Measurements from ENCODE around the gene PRG2. TPM values are rescaled to one million over a fixed set of nuclear protein-coding genes. Genes with fewer than 3 reads are reported as not detected.
A peak's percentile ranks its signal among the peaks of the same experiment; 100 is the strongest.

Gene PRG2, protein sequence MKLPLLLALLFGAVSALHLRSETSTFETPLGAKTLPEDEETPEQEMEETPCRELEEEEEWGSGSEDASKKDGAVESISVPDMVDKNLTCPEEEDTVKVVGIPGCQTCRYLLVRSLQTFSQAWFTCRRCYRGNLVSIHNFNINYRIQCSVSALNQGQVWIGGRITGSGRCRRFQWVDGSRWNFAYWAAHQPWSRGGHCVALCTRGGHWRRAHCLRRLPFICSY
- total RNA-seq, result not detected

DNA sequence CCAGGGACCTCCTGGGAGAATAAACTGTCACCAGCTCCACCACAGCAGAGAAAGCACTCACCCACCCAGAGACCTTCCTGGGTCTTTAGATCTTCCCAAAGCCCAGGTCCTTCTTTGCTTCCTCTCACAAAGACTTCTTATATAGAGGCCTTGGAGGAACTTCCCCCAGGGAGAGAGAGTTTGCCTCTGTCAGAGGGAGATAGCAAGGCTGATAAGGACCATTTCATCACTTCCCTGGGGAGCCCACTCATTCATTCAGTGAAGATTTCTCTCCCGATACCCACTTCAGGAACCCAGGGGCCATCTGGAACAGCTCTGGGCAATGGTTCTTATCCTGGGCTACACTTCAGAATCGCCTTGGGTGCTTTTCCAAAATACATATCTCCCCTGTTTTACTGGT, at the start of gene PRG2:
TSS of gene PRG2 (minus strand) at position 116 of the 400 bp plus-strand sequence. CDS start 706 bp downstream, outside the sequence.
- no peak for DNase-seq

DNA sequence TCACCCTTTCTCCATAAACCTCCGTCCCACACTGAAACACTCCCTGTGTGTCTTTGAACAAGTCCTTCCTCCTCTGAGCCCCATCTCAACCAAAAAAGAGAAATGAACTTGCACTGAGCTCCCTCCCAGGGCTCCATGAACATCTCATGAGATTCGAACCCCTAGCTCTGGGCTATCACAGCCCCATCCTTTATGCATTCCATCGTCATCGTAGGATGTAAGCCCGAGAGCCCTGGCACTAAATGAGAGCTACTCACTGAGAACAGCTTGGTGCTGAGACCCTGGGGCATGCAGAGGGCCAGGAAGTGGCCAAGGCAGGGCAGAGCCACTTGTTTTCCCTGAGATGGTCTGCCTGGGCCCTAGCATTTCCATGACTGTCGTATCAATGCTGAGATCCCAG, 49.3 kb upstream of the PRG2 start:
- no peak for DNase-seq

DNA sequence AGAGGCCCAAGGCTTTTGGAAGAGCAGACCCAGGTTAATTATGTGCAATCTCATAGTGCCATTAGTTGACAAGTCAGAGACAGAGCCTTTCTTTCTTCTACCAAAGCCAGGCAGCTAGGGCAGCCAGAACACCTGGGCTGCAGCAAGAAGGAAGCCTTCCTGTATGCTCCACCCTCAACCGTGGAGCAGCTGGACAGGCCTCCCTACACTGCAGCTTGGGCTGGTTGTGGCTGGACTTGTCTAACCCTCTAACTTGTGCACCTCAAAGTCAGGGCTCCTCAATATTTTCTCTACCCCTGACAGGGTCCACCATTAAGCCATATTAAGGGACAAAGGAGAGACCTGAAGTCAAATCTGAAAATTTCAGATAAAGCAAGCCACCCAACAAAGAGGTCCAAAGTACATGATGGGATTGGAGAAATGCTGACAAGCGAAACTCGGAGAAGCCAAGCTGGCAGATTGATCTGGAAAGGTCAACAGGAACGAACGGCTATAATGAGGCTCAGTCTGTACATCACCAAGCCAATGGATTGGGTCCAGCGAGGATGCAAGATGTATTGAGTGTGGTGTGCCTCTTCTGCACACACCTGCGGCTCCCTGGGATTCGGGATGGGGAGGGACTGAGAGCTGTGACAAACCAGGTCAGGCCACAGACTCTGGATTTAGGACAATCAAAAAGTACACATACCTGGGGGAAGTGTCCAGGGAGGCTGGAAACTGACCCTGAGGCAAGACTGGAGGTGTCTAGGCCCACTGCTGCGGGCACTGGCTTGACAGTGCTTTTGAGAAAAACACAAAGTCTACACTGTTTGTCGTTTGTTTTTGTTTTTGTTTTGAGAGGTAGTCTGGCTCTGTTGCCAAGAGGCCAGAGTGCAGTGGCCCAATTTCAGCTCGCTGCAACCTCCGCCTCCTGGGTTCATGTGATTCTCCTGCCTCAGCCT, 48.2 kb upstream of the PRG2 start:
- DNase-seq, result no peak

DNA sequence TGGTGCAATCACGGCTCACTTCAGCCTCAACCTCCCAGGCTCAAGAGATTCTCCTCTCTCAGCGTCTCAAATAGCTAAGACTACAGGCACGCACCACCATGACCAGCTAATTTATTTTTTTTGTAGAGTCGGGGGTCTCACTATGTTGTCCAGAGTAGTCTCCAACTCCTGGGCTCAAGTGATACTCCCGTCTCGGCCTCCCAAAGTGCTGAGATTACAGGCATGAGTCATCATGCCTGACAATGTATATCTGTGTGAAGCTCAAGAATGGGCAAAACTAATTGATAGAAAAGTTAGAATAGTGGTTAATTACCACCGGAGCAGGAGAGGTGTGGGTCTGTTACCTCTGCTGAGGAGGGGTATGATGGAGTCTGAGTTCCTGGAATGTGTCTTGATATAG, 45.6 kb upstream of the PRG2 start:
- no peak for DNase-seq

DNA sequence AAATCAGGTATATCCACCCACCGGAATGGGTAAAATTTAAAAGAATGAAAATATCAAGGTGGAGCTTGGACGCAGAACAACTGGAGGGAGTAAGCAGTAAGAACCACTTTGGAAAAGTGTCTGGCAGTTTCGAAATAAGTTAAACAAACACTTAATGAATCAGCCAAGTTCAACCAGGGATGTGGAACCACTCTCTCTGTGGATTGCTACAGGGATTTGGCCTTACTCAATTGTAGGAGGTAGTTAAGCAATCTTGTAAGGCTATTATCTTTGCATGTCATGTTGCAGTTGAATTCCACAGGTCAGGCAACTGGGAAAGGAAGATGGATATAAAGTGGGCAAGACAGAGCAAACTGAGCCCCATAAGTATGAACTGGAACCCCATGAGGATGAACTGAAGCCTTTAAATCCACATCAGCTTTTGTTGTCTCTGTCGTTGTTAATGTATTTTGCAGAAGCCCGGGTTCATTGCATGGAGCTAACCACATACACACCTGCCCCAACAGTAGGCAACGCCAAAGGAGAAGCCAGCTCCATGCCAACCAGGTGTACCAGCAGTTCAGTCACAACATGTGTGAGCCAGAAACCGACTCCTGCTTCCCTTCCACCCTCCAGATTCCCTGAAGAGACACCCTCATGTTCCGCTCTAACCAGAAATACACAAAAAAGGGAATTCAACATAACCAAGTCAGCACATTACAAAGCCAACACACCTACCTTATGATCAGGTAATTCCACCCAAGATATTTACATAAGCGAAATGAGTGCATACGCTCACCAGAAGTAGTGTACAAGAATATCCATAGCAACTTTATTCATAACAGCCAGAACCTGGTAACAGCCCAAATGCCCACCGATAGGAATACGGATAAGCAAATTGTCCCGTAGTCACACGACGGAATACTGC, 44.4 kb upstream of the PRG2 start:
- DNase-seq, result no peak

DNA sequence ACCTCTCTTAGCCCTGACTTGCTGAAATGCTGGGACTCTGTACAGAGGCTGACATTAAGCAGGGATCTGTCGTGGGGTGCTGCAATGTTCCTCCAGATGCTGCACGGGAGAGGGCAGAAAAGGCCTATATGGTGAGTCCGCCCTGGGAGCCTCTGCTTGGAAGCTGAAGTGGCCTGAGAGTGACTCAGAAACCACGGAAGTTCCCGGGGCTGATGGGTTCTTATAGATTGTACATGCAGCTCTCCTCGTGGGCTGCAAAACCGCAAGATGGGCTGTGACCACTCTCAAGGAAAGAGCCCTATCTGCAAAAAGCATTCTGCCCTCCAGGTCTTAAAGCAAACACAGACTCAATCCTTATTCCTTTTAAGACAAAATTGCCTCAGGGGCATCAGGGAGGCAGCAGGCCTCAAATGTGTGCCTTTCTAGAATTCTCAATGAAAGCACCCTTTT, 42.3 kb upstream of the PRG2 start:
- no peak for DNase-seq

DNA sequence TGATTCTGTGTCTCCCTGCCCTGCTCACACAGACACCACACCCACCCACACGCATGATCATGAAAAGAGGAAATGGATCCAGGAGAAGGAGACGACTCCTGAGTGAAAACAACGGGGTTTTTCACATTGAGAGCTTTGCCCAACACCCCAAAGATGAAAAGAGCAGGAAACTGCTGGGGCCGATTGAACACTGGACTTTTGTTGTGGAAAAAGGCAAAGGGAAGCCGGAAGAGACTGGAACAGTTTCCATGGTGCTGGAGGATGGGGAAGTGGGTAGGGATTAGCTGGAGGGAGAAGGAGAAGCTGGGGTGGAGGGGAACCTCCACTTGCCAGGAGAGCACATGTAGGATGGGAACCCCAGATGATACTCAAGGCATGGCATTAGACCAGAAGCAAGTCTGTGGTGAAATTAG, 41.7 kb upstream of the PRG2 start:
- DNase-seq, result no peak

DNA sequence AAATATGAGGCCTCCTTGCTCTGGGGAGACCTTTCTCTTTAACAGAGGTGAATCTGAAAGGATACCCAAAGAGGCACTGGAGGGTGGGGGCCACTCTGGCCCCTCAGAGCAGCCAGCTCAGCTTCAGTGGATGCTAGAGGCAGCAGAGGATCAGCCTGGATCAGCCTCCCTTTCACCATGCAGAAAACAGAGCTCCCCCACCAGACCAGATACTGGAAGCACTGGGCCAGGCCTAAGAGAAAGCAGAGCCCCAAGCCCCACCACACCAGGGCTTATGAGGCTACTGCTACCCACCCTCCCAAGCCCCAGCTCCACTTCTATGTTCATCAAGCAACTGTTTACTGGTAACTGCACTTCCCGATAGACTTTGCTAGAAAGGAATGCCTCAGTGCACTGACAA, 40.5 kb upstream of the PRG2 start:
- no peak for DNase-seq

DNA sequence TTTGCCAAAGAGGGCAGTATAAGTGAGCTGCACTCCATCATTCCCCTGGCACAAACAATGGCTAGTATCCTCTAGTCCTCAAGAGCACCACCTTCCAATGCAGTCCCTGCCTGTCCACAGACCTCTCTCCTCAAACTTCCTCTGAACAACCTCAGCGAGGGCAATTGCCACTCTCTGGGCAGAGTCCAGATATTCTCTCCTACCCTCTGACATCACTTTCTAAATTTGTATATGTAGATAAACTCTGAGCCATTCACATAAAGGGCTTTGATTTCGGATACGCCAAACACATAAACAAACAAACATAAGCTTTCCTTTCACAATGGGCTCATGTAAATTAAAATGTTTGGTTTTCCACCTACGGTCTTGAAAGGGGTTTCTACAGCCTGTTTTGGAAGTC, 39.5 kb upstream of the PRG2 start:
- no peak for DNase-seq

DNA sequence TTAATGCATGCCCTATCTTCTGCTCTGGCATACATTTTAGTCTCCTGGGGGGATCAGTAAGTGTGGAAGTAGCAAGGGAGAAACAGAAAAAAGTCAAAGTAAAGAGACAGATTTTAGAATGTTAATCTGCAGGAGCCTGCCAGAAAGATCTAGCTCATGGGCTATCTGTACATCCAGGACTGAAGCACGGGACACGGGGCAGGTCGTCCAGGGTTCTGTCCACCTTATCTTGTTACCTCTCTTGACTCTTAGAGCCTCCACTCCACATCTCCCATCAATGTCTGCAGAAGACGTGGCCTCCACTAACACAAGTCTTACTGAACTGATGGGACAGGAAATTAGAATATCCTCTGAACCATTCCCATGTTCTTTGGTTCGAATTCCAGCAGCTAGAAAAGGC, 38.2 kb upstream of the PRG2 start:
- no peak for DNase-seq

DNA sequence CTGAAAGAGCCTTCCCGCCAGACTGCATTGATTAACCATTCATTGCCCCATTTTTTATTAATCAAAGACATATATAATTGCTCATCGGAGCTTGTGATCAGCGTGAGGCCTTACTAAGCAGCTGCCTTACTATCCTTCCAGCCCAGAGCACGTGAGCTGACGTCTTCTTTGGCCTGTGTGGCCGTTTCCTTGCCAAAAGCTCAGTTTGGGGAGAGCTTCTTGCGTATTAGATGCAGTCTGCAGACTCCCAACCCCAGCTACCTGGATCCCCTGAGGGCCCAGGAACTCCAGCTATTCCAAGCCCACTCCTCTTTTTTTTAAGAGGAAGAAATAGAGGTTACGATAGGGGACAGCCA, 37.3 kb upstream of the PRG2 start:
- DNase-seq, result peak; percentile 78

DNA sequence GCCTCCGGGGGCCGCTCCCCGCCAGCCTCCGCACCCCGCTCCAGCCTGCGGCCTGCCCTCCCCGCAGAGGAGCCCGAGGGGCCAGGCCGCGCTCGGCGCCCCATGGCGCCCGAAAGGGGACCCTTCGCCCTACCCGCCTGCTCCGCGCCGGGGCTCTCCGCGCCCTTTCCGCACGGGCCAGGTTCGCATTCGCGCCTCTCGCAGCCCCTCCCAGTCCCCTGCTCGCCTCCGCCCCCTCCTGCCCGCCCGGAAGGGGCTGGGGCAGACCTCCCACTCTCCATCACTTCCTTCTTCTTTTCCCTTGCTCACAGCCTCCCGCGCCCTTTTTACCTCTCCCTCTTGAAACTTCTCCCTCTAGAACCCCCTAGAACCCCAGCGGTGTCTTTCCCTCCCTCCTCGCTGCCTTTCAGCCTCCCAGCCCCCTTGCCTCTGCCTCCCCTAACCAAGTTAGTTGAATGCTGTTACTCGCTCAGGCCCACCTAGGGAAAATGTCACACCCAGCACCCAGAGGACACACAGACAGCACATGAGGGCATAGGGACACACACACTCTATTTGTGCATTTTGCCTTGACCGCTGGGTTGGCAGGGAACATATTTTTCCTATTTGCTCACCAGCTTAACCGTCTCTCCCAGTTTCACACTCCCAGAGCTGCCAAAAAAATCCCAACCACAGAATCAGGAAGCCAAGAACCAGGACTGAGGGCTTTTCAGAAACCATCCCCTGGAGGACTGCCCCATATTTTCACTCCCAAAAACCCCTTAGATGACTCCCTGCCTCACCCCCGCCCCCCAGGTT, 36.7 kb upstream of the PRG2 start, which contains the start of gene SLC43A3:
TSS of gene SLC43A3 (minus strand) at position 193 of the 798 bp plus-strand sequence. CDS start 949 bp downstream, outside the sequence.
- peak; percentile 80 for DNase-seq

DNA sequence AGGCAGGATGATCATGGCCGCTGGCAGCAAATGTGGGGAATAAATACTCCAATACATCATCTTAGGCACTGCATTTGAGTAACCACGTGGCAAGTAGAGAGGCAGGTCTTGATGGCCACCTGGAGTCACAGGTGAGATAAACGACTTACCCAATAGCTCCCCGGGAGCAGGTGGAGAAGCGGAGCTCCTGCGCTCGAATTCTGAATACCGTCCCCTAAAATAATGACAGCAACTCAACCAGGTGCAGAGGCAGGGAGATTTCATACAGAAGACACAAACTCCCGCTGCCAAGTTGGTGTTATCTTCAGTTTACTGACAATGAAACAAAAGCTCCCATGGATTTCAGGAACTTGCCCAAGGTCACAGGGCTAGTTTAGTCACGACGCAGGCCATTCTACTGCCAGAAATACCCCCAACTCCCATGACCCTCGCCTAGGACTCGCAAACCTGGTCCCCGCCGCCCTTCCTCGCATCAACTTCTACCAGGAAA, 36.0 kb upstream of the PRG2 start:
- peak; percentile 34 for DNase-seq

DNA sequence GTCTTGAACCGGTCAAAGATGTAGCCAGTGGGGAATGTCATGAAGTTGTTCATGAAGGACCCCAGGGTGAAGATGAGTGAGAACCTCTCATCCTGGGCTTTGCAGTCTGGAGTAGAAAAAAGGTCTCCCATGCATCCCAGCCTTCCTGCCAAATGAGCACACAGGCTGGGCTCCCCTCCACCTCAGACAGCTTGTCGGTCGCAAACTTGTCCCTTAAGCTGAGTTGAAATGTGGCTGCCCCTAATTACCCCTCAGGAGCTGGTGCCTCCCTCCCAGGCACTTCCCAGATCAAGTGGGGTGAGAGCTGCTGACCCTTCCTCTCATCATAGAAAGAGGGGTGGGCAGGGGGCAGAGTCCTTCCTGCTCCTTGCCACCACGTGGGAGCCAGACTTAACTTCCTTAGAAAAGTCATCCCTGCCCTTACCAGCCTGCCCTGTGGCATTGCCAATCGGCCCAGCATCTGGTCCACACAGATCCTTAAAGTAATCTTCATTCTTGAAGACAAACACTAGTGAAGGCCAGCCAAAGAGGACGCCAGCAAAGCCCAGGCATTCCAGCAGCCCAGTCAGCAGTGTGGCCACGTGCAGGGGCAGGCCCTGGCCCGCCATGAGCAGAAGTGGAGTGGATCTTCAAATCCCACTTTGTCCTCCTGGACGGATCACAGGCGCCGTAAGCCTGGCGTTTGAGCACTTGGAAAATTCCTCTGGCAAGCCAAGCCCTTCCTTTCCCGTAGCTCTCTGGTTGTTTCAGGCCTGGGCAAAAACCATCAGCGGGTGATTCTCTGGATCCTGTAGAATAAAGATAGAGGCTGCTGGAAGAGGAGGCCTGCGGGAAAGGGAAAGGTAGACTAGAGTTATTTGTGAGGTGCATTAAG, 35.4 kb upstream of the PRG2 start:
- peak; percentile 52 for DNase-seq

DNA sequence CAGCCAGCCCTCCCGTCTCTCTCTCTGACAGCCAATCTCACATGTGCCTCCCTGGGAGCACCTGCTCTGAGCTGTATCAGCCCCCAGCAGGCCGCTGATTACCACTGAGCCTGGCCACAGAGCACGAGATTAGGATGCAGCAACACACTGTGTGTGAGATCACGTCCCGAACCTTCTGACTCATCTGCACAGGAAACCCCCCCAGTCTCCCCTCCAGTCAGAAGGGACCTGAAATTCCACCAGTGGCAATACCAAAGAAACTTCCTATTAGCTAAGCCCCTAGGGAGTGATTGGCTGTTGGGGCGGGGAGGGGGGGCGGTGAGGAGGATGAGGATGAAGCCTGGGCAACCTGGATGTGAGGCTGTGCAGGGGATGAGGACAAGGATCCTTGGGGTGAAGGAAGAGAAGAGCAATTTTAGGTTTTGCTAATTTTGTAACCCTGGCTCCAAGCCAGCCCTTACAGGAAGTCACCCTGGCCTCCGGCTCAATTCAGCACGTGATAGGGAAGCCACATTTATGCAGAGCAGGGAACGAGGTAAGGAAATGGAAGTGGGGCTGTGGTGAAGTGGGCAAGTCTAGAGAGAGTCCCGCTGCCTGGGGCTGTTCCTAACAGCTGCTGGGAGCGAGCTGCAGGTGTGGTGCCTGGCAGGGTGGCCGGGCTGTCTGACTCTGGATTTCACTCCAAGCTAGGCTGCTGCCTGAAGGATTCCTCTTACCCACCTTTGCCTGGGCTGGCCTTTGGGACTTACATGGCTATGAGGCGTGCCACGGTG, 34.5 kb upstream of the PRG2 start:
- DNase-seq, result peak; percentile 47

DNA sequence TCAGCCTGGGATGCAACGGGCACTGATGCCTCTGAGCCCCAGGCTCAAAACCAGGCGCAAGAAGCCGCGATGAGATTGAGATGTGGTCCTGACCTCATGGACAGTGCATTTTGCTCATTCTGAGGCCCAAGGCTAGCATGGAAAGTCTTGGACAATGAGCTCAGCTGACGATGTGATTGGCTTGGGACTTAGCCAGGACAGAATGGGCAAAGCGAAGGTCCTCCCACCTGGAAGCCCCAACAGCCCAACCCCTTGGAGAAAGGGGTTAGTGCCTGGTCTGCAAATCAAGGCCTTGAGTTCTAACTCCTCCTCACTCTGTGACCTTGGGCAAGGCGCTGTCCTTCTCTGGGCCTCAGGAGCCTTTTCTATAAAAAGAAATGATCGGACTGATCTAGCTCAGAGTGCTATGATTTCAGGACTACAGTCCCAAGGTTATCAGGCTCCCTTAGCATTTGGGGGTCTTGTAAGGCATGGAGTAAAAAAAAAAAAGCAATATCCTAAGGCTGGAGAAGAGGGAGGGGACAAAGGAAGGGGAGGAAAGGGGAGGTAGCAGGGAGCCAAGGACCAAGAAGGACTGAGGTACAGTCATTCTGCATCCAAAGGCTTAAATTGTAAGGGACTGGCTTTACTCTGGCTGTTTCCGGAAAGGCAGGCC, 33.8 kb upstream of the PRG2 start:
- DNase-seq, result no peak

DNA sequence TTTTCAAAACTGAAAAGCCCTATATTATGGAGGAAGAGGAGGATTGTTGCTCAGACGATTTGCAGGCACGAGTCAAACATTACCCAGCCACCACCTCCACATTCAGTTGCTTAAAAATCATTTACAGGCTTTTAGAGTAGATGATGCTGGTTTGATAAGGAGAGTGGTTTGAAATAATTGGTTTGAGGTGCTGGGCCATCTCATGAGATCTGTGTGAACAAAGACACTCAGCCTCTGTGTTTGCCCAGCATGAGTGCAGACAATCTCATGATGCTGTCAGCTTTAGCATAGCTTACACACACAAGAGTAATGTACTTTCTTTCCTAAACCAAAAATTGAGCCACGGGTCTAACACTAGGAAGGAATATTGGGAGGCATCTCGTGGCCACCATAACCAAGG, 32.2 kb upstream of the PRG2 start:
- no peak for DNase-seq

DNA sequence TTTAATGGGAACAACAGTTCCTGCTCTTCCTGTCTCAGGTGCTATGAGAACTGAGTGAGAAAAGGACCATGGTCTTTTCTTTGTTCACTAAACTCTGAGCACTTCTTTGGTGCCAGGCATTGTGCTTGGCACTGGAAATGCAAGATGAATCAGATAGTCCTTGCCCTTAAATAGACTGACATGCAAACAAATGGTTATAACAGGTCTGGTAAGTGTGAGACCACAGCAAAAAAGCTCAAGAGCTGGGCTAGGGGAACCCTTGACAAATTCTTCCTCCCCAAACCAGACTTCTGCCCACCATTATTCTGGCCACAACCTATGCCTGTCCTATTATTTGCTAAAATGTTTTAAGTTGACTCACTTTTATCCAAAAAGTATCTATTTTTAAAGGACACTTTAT, 31.4 kb upstream of the PRG2 start:
- no peak for DNase-seq

DNA sequence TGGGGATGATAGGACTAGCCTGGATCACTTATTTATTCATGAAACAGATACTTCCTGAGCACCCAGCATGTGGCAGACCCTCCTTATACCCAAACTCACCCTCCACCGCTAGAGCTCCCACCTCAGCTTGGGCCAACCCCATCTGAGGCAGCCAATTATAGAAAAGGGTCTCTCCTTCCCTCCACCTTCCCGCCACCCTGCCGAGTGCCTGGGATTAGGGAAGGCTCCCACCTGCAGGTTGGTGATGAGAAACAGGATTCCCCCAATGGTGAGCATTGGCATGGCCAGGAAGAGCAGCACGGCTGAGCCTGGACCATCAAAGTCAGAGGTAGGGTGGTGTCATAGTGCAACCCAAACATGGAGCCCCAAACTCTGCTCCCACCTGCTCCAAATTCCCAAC, 30.6 kb upstream of the PRG2 start:
- no peak for DNase-seq
